Tibial nerve (tissue), 4 donors: ENCODE measurements around the gene CDK6. TPM values are rescaled to one million over a fixed set of nuclear protein-coding genes. Genes with fewer than 3 reads are reported as not detected.

ENCODE experiments used
- DNase-seq, 2 donors: peaks; one replicate each; pipeline ENCODE4 v3.0.0-alpha.2; 2019; ENCODE audit warnings: low spot score in 2 of 2
- H3K27ac ChIP-seq, 4 donors: fragments of 200-600 bp; sonication (generic) in 3 of 4; one replicate each; pipeline ENCODE4 v1.5.1; 2017 to 2019; ENCODE audit warnings: mild to moderate bottlenecking in 1 of 4
- H3K27me3 ChIP-seq, 2 donors: fragments of 200-600 bp; sonication (generic) in 1 of 2; one replicate each; pipeline versions ENCODE4 v1.5.1 to v1.6.0; 2017 to 2019
- H3K36me3 ChIP-seq, 3 donors: fragments of 200-600 bp; sonication (generic); one replicate each; pipeline ENCODE4 v1.5.1; 2018 to 2019
- H3K4me1 ChIP-seq, 4 donors: fragments of 200-600 bp; sonication (generic) in 3 of 4; one replicate each; pipeline ENCODE4 v1.5.1; 2017 to 2019
- H3K4me3 ChIP-seq, 4 donors: fragments of 200-600 bp; sonication (generic) in 3 of 4; one replicate each; pipeline ENCODE4 v1.5.1; 2017 to 2019; ENCODE audit warnings: mild to moderate bottlenecking in 1 of 4, moderate library complexity in 1 of 4
- H3K9me3 ChIP-seq, 4 donors: fragments of 200-600 bp; sonication (generic) in 3 of 4; one replicate each; pipeline ENCODE4 v1.5.1; 2017 to 2019
- CTCF ChIP-seq, 5 experiments: fragments of 200-600 bp in 3 of 5; fragments of 450-650 bp in 2 of 5; sonication (generic) in 3 of 5; IDR thresholded peaks; one replicate each; pipeline ENCODE4 v1.5.1; 2016 to 2019; ENCODE audit warnings: antibody characterized with exemption in 5 of 5, mild to moderate bottlenecking in 3 of 5, moderate library complexity in 2 of 5
- EP300 ChIP-seq, 2 donors: sonication (generic); formaldehyde crosslinking; IDR thresholded peaks; one replicate each; pipeline ENCODE4 v1.6.1; 2017; ENCODE audit warnings: antibody characterized with exemption in 2 of 2, mild to moderate bottlenecking in 1 of 2
- POLR2A ChIP-seq, 2 donors: fragments of 450-650 bp; IDR thresholded peaks; one replicate each; pipeline ENCODE4 v1.6.1; 2017; ENCODE audit warnings: antibody characterized with exemption in 2 of 2, mild to moderate bottlenecking in 2 of 2, moderate library complexity in 2 of 2
- WGBS, 2 donors: methylation state at CpG; one replicate each; pipeline ENCODE4 v1.1.5; 2018; 5-methylcytosine and 5-hydroxymethylcytosine counted together
- total RNA-seq, 4 donors: library from RNA; depleted of rRNA; stranded (reverse); fragments of >200 nt; gene quantifications; one replicate each; pipeline ENCODE4 v1.1.0, GENCODE V29; 2016

The CDK6 gene
- total RNA-seq, 4 donors from 2014 or later: 14.4 to 45.4 (median 26.6) TPM

GRCh38 chr7:92750447-92750839, 85.9 kb downstream of the CDK6 start:
- 95% methylated on average over 4 of the region's 4 CpGs for whole genome bisulfite sequencing, 2 donors
- TF ChIP-seq CTCF (IDR thresholded peaks at IDR 0.05) (no peak), EP300 (IDR thresholded peaks at IDR 0.05) (no peak), POLR2A (IDR thresholded peaks at IDR 0.05) (no peak)
- H3K4me3 ChIP-seq: no peak overlapping the region

GRCh38 chr7:92749832-92750446, 86.4 kb downstream of the CDK6 start:
- no peaks in the 10 kb centered on the region for H3K27me3 ChIP-seq
- no peak overlapping the region for H3K4me3 ChIP-seq
- H3K4me1 ChIP-seq: peaks cover 0 to 11% (median 3%) of the 10 kb centered on the region in 4 donors
- no peaks in the 10 kb centered on the region for H3K9me3 ChIP-seq
- WGBS, 2 donors: 59 to 76% methylated on average over 2 of the region's 2 CpGs
- no peaks in the 10 kb centered on the region for H3K36me3 ChIP-seq
- no peak overlapping the region for H3K27ac ChIP-seq
- TF ChIP-seq EP300 (IDR thresholded peaks at IDR 0.05) (no peak), CTCF (IDR thresholded peaks at IDR 0.05) (no peak), POLR2A (IDR thresholded peaks at IDR 0.05) (no peak)
- no peak for DNase-seq

More at GRCh38 chr7:92750447-92750839, 85.9 kb downstream of the CDK6 start:
- Histone ChIP-seq H3K27me3 (no peaks in the 10 kb centered on the region), H3K36me3 (no peaks in the 10 kb centered on the region), H3K9me3 (no peaks in the 10 kb centered on the region), H3K27ac (no peak overlapping the region), H3K4me1 (peaks cover 0 to 13% (median 3%) of the 10 kb centered on the region in 4 donors)
- no peak for DNase-seq

- TF ChIP-seq EP300 (IDR thresholded peaks at IDR 0.05) (no peak), CTCF (IDR thresholded peaks at IDR 0.05) (no peak)
- no peak for DNase-seq
Observed at GRCh38 chr7:92749327-92749755, 87.0 kb downstream of the CDK6 start.

GRCh38 chr7:92748495-92748894, 87.9 kb downstream of the CDK6 start:
- no peak for DNase-seq
- H3K36me3 ChIP-seq: no peaks in the 10 kb centered on the region
- no peaks in the 10 kb centered on the region for H3K27me3 ChIP-seq
- H3K27ac ChIP-seq: no peak overlapping the region
- H3K4me3 ChIP-seq: no peak overlapping the region
- peaks cover 0 to 11% (median 3%) of the 10 kb centered on the region in 4 donors for H3K4me1 ChIP-seq
- no peak for TF ChIP-seq CTCF (IDR thresholded peaks at IDR 0.05)
- no peak for TF ChIP-seq EP300 (IDR thresholded peaks at IDR 0.05)
- no peak for TF ChIP-seq POLR2A (IDR thresholded peaks at IDR 0.05)
- no peaks in the 10 kb centered on the region for H3K9me3 ChIP-seq

More at GRCh38 chr7:92749327-92749755, 87.0 kb downstream of the CDK6 start:
- H3K4me1 ChIP-seq: peaks cover 0 to 11% (median 3%) of the 10 kb centered on the region in 4 donors
- H3K27ac ChIP-seq: no peak overlapping the region
- H3K36me3 ChIP-seq: no peaks in the 10 kb centered on the region
- no peaks in the 10 kb centered on the region for H3K9me3 ChIP-seq
- no peaks in the 10 kb centered on the region for H3K27me3 ChIP-seq
- H3K4me3 ChIP-seq: no peak overlapping the region

GRCh38 chr7:92747041-92747835, 89.1 kb downstream of the CDK6 start:
- no peaks in the 10 kb centered on the region for H3K36me3 ChIP-seq
- no peak overlapping the region for H3K27ac ChIP-seq
- H3K4me1 ChIP-seq: peaks cover 0 to 10% (median 3%) of the 10 kb centered on the region in 4 donors
- WGBS, 2 donors: 76 to 80% methylated on average over 3 of the region's 3 CpGs
- H3K9me3 ChIP-seq: no peaks in the 10 kb centered on the region
- DNase-seq: no peak
- TF ChIP-seq EP300 (IDR thresholded peaks at IDR 0.05) (no peak), POLR2A (IDR thresholded peaks at IDR 0.05) (no peak), CTCF (IDR thresholded peaks at IDR 0.05) (no peak)
- no peaks in the 10 kb centered on the region for H3K27me3 ChIP-seq
- no peak overlapping the region for H3K4me3 ChIP-seq
